GM19023 (cell line): ENCODE results near the gene KNG1.

ENCODE experiments used
- ATAC-seq: cut with Tn5 transposase; IDR thresholded peaks from one replicate; pipeline ENCODE4 v1.9.1; 2021; ENCODE audit warnings: mild to moderate bottlenecking, moderate library complexity; ENCODE audit not compliant: unreplicated experiment

Gene KNG1

GRCh38 chr3:186772701-186773417 lies 55.7 kb downstream of the KNG1 start:
- peak; percentile 97 for ATAC-seq

GRCh38 chr3:186775999-186776398 lies 58.8 kb downstream of the KNG1 start:
- ATAC-seq: no peak

DNA sequence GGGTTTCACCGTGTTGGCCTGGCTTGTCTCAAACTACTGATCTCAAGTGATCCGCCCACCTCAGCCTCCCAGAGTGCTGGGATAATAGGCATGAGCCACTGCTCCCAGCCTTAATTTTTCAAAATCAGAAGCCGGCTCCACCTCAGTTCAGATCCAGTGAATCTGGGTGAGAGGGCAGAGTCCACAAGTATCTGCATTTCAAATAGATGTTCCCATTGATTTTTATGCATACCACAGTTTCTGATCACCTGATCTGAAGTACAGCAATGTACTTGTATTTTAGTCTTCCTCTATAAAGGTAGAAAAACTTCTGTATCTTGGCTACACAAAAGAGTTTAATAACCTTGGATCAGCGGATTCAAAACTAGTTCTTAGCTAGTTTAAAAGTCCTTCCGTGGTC lies 62.0 kb downstream of the KNG1 start:
- ATAC-seq: no peak

GRCh38 chr3:186782542-186783057 lies 65.4 kb downstream of the KNG1 start:
- no peak for ATAC-seq

DNA sequence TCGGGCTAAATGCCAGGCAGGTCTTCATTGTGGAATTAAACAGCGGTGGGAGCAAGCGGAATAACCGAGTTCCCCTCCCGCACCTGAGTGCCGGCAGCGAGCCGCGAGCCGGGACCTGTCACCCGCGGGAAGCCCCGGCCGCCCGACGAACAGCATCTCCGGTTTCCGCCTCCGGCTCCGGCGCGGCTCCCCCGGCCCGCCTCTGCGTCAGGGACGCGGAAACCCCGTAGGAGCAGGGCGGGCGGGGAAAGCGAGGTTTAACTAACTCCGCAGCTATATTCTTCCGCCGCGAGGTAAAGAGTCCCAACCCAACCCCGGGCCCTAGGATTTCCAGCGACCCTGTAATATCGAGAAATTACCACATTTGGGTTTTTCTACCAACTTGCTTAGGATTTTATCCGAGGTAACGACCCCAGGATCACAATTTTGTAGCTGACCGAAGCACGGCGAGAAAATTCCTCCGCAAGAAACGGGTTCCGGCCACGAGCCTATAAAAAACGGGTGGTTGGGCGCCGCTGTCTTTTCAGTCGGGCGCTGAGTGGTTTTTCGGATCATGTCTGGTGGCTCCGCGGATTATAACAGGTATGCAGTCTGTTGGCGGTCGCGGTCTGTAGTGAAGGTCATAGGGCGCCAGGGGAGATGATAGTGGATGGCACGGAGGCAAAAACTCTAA lies 66.0 kb downstream of the KNG1 start, which contains the start of gene EIF4A2:
Gene EIF4A2, plus strand, starts transcription at position 520 of the 673 bp plus-strand sequence. Its CDS starts 34 bp downstream, at position 554.
- ATAC-seq: peak; percentile 65

DNA sequence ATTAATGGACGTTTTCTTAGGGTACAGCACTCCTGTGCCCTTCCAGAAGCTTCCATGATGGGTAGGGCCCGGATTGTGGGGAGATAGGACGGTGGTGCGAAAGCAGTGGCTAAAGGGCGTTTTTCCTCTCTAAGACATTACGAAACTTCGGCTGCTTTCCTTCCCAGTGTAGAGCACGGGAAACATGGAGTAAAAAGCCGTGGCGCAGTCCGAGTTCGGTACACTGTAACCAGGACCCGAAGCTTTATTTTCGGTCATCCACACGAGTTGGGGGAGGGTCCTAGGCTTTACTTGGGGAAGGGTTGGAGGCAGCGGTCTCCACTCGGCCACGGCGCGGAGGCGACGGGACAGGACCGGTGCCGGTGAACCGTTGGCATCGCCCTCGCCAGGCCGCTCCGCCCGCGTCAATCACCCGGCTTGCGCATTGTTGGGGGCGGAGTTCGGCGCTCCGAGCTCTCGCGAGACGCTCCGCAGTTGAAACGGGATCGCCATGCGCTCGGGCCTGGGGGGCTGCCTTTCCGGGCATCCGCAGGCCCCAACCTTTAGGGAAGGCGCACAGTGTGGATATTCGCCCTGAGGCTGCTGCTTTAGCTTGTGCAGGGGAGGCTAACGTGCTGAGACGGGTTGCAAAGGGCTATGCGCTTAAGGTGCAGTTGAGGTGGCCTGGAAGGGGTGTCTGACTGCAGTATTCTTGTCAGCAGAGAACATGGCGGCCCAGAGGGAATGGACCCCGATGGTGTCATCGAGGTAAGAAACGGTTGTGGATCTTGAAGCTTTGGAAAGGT lies 66.8 kb downstream of the KNG1 start:
- peak; percentile 66 for ATAC-seq

- ATAC-seq: no peak
Observed at GRCh38 chr3:186784820-186785494, 67.8 kb downstream of the KNG1 start.

DNA sequence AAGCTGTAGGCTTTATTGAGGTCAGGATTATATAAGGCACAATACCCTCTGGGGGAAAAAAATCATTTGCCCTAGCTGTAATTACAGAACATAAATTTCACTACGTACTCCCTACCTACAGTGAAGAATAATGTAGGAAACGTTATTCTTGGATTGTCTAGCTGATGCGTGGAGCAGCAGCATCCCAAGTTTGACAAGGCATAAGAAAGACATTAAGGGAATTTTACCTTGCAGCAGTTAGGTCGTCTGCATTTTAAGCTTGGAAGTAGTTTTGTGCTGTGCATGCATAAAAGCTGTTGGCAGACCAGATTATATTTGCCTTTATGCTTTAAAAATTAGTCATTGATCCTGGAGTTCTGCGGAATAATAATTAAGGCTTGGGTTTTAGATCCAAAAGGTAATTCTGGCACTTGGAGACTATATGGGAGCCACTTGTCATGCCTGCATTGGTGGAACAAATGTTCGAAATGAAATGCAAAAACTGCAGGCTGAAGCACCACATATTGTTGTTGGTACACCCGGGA lies 68.4 kb downstream of the KNG1 start:
- no peak for ATAC-seq

DNA sequence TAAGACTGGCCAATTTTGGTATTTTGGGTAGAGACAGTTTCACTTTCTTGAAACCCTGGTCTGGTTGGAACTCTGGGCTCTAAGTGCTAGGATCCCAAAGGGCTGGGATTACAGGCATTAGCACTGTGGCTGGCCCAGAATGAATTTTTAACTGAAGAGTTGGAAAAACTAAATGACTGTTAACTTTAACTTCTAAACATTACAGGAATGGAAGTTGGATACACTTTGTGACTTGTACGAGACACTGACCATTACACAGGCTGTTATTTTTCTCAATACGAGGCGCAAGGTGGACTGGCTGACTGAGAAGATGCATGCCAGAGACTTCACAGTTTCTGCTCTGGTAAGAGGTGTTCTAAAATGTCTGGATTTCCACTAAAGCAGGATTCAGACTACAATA lies 69.8 kb downstream of the KNG1 start:
- no peak for ATAC-seq

DNA sequence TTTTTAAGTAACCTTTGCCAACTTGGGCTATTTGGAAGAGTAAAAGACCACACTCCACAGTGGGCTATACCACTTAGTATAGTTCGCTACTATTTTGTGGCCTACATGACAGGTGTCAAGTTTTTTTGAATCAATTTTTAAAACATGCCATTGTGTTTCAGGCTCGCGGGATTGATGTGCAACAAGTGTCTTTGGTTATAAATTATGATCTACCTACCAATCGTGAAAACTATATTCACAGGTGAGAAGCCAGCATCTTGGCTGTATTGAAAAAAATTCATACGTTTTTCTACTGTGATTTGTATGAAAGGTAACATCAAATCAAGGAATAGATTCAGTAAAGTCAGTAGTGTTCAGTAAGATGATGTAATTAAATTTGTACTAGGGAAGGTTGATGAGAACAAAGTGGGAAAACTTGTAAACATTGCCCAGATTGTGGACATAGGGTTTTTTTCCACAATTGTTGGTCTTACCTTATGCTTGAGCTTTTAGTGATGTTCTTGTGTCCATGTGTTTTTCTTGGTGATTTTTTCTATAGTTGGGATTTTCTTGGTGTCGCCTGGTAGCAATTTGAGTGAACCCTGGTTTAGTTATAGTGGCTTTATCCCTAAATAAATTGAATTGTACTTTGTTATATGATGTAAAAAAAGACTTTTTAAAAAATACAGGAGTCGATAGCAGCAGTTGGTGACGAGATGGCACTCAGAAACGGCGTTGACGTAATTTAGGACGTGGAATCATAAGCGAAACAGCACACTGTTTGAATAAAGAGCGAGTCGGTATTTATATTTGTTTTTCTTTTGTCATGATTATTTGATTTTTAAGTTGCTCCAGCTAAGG lies 70.7 kb downstream of the KNG1 start:
- no peak for ATAC-seq

- no peak for ATAC-seq
Observed at GRCh38 chr3:186788482-186789370, 71.6 kb downstream of the KNG1 start.

GRCh38 chr3:186789554-186790260 lies 72.5 kb downstream of the KNG1 start:
- no peak for ATAC-seq

DNA sequence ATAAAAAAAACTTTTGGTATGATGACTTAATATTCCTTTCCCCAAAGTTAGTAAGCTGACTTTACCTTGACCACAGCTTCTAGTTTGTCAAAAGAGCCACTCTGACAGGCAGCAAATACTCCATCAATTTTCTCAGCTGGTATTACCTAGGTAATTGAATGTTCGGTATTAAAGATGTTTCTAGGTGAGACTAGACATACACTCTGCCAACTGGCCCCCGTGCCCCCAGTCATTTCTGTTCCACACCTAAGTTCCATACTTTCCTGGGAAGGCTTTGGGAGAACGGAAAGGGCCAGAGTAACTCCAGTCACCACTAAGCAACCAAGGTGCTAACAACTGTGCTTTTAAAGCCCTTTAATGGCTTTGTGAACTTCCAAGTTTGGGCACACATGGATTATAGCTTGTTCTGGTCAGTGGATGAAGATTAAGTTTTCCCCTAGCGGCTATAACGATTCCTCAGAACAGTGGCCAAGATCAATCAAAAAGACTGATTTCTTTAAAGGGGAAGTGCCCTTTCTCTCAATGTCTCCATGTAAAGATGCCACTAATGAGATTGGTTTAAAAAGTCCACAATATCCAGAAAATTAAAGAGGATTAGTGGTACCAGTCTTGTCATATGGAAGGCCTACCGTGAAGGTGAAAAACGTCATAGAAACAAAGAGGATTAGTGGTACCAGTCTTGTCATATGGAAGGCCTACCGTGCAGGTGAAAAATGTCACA lies 73.3 kb downstream of the KNG1 start:
- ATAC-seq: no peak
